K562 (cell line): ENCODE data around the gene ARHGAP22. TPM values are rescaled to one million over a fixed set of nuclear protein-coding genes. Genes with fewer than 3 reads are reported as not detected.

Experiments used
- CEBPG ChIP-seq, 3 experiments: fragments of 200-800 bp in 1 of 3; sonication (Bioruptor generic) in 1 of 3; sonication (generic) in 1 of 3; formaldehyde crosslinking in 1 of 3; IDR thresholded peaks in 2 of 3; conservative IDR thresholded peaks in 1 of 3; 2 replicates each; pipeline versions ENCODE4 v1.6.1 to v1.8.0; 2016 to 2022; ENCODE audit warnings: missing compliant biosample characterization in 2 of 3, missing genetic modification characterization in 2 of 3, mild to moderate bottlenecking in 1 of 3, missing genetic modification reagents in 1 of 3
- COPS2 ChIP-seq: fragments of 450-650 bp; conservative IDR thresholded peaks from 2 replicates; pipeline ENCODE4 v1.6.1; 2016; ENCODE audit warnings: mild to moderate bottlenecking, moderate library complexity
- ESRRB ChIP-seq: fragments of 250-450 bp; sonication (Bioruptor Pico); IDR thresholded peaks from 2 replicates; pipeline ENCODE4 v1.5.0; 2020; ENCODE audit warnings: mild to moderate bottlenecking, moderate library complexity, borderline replicate concordance
- FOXK1 ChIP-seq: sonication (generic); formaldehyde crosslinking; IDR thresholded peaks from 2 replicates; pipeline ENCODE4 v1.8.0; 2022; ENCODE audit warnings: missing genetic modification reagents, mild to moderate bottlenecking, borderline replicate concordance
- MTA1 ChIP-seq: fragments of 450-650 bp; IDR thresholded peaks from 2 replicates; pipeline ENCODE4 v1.6.1; 2017; ENCODE audit warnings: borderline replicate concordance
- NELFE ChIP-seq: IDR thresholded peaks from 2 replicates; pipeline ENCODE4 v1.6.1; 2011; ENCODE audit warnings: mild to moderate bottlenecking; ENCODE audit not compliant: insufficient read depth, insufficient read length
- NFIX ChIP-seq: fragments of 250-450 bp; sonication (Bioruptor Pico); IDR thresholded peaks from 2 replicates; pipeline ENCODE4 v1.4.0; 2020; ENCODE audit warnings: low read depth, mild to moderate bottlenecking, moderate library complexity
- NR2F6 ChIP-seq: fragments of 450-650 bp; formaldehyde crosslinking; IDR thresholded peaks from 2 replicates; pipeline ENCODE4 v1.4.0; 2020; ENCODE audit warnings: mild to moderate bottlenecking
- TRIM28 ChIP-seq: fragments of 450-650 bp; IDR thresholded peaks from 2 replicates; pipeline ENCODE4 v1.6.1; 2017
- ZNF197 ChIP-seq: fragments of 200-800 bp; sonication (Bioruptor generic); IDR thresholded peaks from 2 replicates; pipeline ENCODE4 v1.6.1; 2016; ENCODE audit warnings: low read depth, missing genetic modification characterization, missing compliant biosample characterization
- polyA plus RNA-seq, 8 experiments: library from polyadenylated mRNA; depleted of rRNA in 4 of 8; stranded (reverse) in 5 of 8; unstranded in 3 of 8; fragments of >200 nt; fragmentation: Nextera tagmentation in 2 of 8; fragmentation: Illumina TruSeq in 1 of 8; extraction: Ambion mirVana in 2 of 8; extraction: Trizol in 1 of 8; gene quantifications; 2 replicates each; pipeline versions ENCODE4 v1.2.1 to v1.2.3, GENCODE V29; 2011 to 2014; ENCODE audit warnings: inconsistent platforms in 1 of 8, missing spikeins in 1 of 8
- total RNA-seq, 7 experiments: library from RNA; depleted of rRNA in 6 of 7; stranded (reverse); fragments of >200 nt in 6 of 7; fragmentation: Illumina TruSeq in 2 of 7; extraction: Trizol in 2 of 7; gene quantifications; 2 replicates each; pipeline versions ENCODE4 v1.2.1 to v1.2.3, GENCODE V29; 2011 to 2021; ENCODE audit warnings: low replicate concordance in 1 of 7
- TF ChIP-seq, protein P1 (sequence below): fragments of 200-600 bp; sonication (generic); IDR thresholded peaks from one replicate; pipeline ENCODE4 v1.6.1; 2012; ENCODE audit warnings: mild to moderate bottlenecking, low read depth, low read length, inconsistent platforms
- TF ChIP-seq, protein P2 (sequence below): sonication (generic); formaldehyde crosslinking; IDR thresholded peaks from 2 replicates; pipeline ENCODE4 v1.8.0; 2022; ENCODE audit warnings: missing genetic modification reagents, mild to moderate bottlenecking, moderate library complexity, borderline replicate concordance
- TF ChIP-seq, protein P3 (sequence below): fragments of 450-650 bp; formaldehyde crosslinking; IDR thresholded peaks from 2 replicates; pipeline ENCODE4 v1.4.0; 2022; ENCODE audit warnings: mild to moderate bottlenecking, moderate library complexity

ARHGAP22 gene
- total and polyA plus RNA-seq, 9 of the 15 experiments (the other 6 are each of a cell fraction or from before 2014, with no cell fraction given), result 1.3 to 28.1 (median 12.7) TPM

DNA sequence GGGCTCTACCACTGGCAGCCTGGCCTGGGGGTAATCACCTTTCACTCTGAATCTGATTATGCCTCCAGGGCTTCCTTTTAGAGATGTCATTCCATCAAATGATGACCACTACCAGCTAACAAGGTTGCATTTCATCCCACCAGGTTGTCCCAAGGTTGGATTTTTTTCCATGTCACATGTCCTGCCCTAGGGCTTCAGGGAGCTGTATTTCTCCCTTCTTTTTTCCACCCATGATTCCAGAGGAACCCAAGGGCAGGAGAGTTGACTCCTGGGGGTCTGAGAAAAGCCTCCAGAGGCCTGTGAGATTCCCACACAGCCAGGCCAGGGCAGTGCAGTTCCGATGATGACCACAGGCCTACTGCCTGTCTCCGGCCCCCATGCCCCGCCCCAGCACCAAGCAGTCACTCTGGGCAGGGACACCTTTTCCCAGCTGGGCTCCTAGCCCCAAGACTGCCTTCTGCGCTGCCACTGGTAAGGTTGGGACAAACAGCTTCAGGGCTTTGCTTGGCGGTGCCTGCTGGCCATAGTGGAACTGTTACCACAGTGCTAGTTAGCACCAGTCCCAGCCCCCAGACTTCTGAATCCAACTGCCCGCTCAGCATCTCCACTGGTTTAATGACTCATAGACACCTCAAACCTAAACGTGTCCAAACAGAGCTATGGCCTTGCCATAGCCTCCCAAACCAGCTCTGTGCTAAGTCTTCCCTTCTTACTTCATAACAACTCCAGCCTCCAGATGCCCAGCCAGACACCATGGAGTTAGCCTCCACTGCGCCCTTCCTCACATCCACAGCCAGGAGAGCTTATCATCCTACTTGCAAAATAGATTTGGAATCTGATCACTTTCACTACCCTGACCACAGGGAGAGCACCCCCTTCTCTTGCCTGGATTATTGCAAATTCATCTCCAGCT is 133.7 kb downstream of the ARHGAP22 start (continued):
- TF ChIP-seq, protein P1, sequence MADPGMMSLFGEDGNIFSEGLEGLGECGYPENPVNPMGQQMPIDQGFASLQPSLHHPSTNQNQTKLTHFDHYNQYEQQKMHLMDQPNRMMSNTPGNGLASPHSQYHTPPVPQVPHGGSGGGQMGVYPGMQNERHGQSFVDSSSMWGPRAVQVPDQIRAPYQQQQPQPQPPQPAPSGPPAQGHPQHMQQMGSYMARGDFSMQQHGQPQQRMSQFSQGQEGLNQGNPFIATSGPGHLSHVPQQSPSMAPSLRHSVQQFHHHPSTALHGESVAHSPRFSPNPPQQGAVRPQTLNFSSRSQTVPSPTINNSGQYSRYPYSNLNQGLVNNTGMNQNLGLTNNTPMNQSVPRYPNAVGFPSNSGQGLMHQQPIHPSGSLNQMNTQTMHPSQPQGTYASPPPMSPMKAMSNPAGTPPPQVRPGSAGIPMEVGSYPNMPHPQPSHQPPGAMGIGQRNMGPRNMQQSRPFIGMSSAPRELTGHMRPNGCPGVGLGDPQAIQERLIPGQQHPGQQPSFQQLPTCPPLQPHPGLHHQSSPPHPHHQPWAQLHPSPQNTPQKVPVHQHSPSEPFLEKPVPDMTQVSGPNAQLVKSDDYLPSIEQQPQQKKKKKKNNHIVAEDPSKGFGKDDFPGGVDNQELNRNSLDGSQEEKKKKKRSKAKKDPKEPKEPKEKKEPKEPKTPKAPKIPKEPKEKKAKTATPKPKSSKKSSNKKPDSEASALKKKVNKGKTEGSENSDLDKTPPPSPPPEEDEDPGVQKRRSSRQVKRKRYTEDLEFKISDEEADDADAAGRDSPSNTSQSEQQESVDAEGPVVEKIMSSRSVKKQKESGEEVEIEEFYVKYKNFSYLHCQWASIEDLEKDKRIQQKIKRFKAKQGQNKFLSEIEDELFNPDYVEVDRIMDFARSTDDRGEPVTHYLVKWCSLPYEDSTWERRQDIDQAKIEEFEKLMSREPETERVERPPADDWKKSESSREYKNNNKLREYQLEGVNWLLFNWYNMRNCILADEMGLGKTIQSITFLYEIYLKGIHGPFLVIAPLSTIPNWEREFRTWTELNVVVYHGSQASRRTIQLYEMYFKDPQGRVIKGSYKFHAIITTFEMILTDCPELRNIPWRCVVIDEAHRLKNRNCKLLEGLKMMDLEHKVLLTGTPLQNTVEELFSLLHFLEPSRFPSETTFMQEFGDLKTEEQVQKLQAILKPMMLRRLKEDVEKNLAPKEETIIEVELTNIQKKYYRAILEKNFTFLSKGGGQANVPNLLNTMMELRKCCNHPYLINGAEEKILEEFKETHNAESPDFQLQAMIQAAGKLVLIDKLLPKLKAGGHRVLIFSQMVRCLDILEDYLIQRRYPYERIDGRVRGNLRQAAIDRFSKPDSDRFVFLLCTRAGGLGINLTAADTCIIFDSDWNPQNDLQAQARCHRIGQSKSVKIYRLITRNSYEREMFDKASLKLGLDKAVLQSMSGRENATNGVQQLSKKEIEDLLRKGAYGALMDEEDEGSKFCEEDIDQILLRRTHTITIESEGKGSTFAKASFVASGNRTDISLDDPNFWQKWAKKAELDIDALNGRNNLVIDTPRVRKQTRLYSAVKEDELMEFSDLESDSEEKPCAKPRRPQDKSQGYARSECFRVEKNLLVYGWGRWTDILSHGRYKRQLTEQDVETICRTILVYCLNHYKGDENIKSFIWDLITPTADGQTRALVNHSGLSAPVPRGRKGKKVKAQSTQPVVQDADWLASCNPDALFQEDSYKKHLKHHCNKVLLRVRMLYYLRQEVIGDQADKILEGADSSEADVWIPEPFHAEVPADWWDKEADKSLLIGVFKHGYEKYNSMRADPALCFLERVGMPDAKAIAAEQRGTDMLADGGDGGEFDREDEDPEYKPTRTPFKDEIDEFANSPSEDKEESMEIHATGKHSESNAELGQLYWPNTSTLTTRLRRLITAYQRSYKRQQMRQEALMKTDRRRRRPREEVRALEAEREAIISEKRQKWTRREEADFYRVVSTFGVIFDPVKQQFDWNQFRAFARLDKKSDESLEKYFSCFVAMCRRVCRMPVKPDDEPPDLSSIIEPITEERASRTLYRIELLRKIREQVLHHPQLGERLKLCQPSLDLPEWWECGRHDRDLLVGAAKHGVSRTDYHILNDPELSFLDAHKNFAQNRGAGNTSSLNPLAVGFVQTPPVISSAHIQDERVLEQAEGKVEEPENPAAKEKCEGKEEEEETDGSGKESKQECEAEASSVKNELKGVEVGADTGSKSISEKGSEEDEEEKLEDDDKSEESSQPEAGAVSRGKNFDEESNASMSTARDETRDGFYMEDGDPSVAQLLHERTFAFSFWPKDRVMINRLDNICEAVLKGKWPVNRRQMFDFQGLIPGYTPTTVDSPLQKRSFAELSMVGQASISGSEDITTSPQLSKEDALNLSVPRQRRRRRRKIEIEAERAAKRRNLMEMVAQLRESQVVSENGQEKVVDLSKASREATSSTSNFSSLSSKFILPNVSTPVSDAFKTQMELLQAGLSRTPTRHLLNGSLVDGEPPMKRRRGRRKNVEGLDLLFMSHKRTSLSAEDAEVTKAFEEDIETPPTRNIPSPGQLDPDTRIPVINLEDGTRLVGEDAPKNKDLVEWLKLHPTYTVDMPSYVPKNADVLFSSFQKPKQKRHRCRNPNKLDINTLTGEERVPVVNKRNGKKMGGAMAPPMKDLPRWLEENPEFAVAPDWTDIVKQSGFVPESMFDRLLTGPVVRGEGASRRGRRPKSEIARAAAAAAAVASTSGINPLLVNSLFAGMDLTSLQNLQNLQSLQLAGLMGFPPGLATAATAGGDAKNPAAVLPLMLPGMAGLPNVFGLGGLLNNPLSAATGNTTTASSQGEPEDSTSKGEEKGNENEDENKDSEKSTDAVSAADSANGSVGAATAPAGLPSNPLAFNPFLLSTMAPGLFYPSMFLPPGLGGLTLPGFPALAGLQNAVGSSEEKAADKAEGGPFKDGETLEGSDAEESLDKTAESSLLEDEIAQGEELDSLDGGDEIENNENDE, result no peak
- TF ChIP-seq, protein P2, sequence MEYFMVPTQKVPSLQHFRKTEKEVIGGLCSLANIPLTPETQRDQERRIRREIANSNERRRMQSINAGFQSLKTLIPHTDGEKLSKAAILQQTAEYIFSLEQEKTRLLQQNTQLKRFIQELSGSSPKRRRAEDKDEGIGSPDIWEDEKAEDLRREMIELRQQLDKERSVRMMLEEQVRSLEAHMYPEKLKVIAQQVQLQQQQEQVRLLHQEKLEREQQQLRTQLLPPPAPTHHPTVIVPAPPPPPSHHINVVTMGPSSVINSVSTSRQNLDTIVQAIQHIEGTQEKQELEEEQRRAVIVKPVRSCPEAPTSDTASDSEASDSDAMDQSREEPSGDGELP (CRISPR knock-in tag), result peak; percentile 66; the same call in 1 of the 2 replicates
- no peak for TF ChIP-seq NELFE
- no peak for TF ChIP-seq COPS2
- TF ChIP-seq NFIX (CRISPR knock-in tag), result no peak; the same call in 1 of the 2 replicates
- 0 out of 2 replicates have a peak, but pooled peaks have one; percentile 7 for TF ChIP-seq MTA1
- TF ChIP-seq FOXK1 (CRISPR knock-in tag), result no peak
- no peak for TF ChIP-seq TRIM28
- no peak for TF ChIP-seq ZNF197
- 0 out of 2 replicates have a peak, but pooled peaks have one; percentile 32 for TF ChIP-seq CEBPG (CRISPR knock-in tag; IDR thresholded peaks at IDR 0.05)
- TF ChIP-seq CEBPG (tag; conservative IDR thresholded peaks at IDR 0.05 in 1 of 2, IDR thresholded peaks at IDR 0.05 in 1 of 2), result no peak
- no peak for TF ChIP-seq ESRRB (CRISPR knock-in tag)
- no peak for TF ChIP-seq NR2F6
- TF ChIP-seq, protein P3, sequence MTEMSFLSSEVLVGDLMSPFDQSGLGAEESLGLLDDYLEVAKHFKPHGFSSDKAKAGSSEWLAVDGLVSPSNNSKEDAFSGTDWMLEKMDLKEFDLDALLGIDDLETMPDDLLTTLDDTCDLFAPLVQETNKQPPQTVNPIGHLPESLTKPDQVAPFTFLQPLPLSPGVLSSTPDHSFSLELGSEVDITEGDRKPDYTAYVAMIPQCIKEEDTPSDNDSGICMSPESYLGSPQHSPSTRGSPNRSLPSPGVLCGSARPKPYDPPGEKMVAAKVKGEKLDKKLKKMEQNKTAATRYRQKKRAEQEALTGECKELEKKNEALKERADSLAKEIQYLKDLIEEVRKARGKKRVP (CRISPR knock-in tag), result no peak; the same call in 1 of the 2 replicates
